Endometrium (tissue), 2 donors: ENCODE data around the gene NTMT1.

Experiments used
- FAIRE-seq: peaks from 2 replicates; lab custom pipeline; 2012; peaks lifted over from hg19 to GRCh38; lab: Jason Lieb, UNC
- donor health status: control.
- donor health status: control.

The NTMT1 gene

GRCh38 chr9:129678844-129679243, 52.9 kb downstream of the NTMT1 start:
- no peak for FAIRE-seq

GRCh38 chr9:129679537-129679936, 53.6 kb downstream of the NTMT1 start:
- FAIRE-seq: no peak

GRCh38 chr9:129681924-129682323, 56.0 kb downstream of the NTMT1 start:
- FAIRE-seq: no peak

GRCh38 chr9:129682381-129682780, 56.4 kb downstream of the NTMT1 start:
- no peak for FAIRE-seq

GRCh38 chr9:129685220-129685932, 59.4 kb downstream of the NTMT1 start:
- FAIRE-seq: no peak
